Caco-2 (cell line): ENCODE data around the gene SLC12A8. TPM values are rescaled to one million over a fixed set of nuclear protein-coding genes. Genes with fewer than 3 reads are reported as not detected.
A peak's percentile ranks its signal among the peaks of the same experiment; 100 is the strongest.

Experiments used
- BruUV-seq: library from RNA; stranded (reverse); fragments of 400-500 nt; replicated peaks from 2 replicates; lab custom pipeline; 2021; lab: Mats Ljungman, UMichigan
- CTCF ChIA-PET: fragments of 300-600 bp; sonication (Branson Sonifier 250); formaldehyde crosslinking; loops from one replicate; lab custom pipeline; 2022; ENCODE audit warnings: antibody characterized with exemption; lab: Charles Lee
- POLR2A ChIA-PET: fragments of 300-600 bp; sonication (Branson Sonifier 250); formaldehyde crosslinking; loops from one replicate; lab custom pipeline; 2022; ENCODE audit warnings: antibody characterized with exemption; lab: Charles Lee
- DNase-seq, 2 experiments: peaks; one replicate each; pipeline versions ENCODE4 v3.0.0 to v3.0.0-alpha.2; 2020 to 2022
- H3K27me3 ChIP-seq: replicated peaks from 2 replicates; pipeline ENCODE4 v1.6.0; 2011; ENCODE audit warnings: low read length; ENCODE audit not compliant: control insufficient read depth, insufficient read depth
- H3K36me3 ChIP-seq: 2 replicates; pipeline ENCODE4 v1.5.1; 2011; ENCODE audit warnings: low read length; ENCODE audit not compliant: control insufficient read depth, insufficient read depth
- H3K4me1 ChIP-seq: fragments of 250-450 bp; sonication (Bioruptor Pico); 2 replicates; pipeline ENCODE4 v1.5.1; 2020; ENCODE audit warnings: mild to moderate bottlenecking
- H3K4me3 ChIP-seq: 2 replicates; pipeline ENCODE4 v1.5.1; 2011; ENCODE audit warnings: low read depth, mild to moderate bottlenecking, control low read depth, low read length
- H3K9me3 ChIP-seq: fragments of 250-450 bp; sonication (Bioruptor Pico); 2 replicates; pipeline ENCODE4 v1.5.1; 2020; ENCODE audit warnings: mild to moderate bottlenecking, moderate library complexity
- H3K27ac Mint-ChIP-seq: one replicate; pipeline ENCODE4 v1.8.0; 2022; ENCODE audit warnings: mixed read lengths; ENCODE audit not compliant: unreplicated experiment
- H3K27me3 Mint-ChIP-seq: one replicate; pipeline ENCODE4 v1.8.0; 2022; ENCODE audit warnings: mixed read lengths; ENCODE audit not compliant: insufficient read depth, unreplicated experiment
- H3K36me3 Mint-ChIP-seq: one replicate; pipeline ENCODE4 v1.8.0; 2022; ENCODE audit warnings: mild to moderate bottlenecking, mixed read lengths; ENCODE audit not compliant: insufficient read depth, unreplicated experiment
- H3K4me1 Mint-ChIP-seq: one replicate; pipeline ENCODE4 v1.8.0; 2022; ENCODE audit warnings: low read depth, mixed read lengths; ENCODE audit not compliant: unreplicated experiment
- H3K4me3 Mint-ChIP-seq: one replicate; pipeline ENCODE4 v1.8.0; 2022; ENCODE audit warnings: mild to moderate bottlenecking, moderate library complexity, mixed read lengths; ENCODE audit not compliant: unreplicated experiment
- H3K9me3 Mint-ChIP-seq: one replicate; pipeline ENCODE4 v1.8.0; 2022; ENCODE audit warnings: mixed read lengths; ENCODE audit not compliant: unreplicated experiment
- CTCF ChIP-seq, 2 experiments: fragments of 200-600 bp in 1 of 2; IDR thresholded peaks; 1 replicate in 1 of 2; 2 replicates in 1 of 2; pipeline versions ENCODE4 v1.5.1 to v1.8.0; 2011 to 2022; ENCODE audit warnings: antibody characterized with exemption in 1 of 2, control low read depth in 1 of 2, inconsistent platforms in 1 of 2, low read depth in 1 of 2, low read length in 1 of 2, mild to moderate bottlenecking in 1 of 2, moderate library complexity in 1 of 2; ENCODE audit not compliant: insufficient read depth in 1 of 2, severe bottlenecking in 1 of 2, unreplicated experiment in 1 of 2
- intact Hi-C: fragments of 100-400 bp; cut with micrococcal nuclease; formaldehyde crosslinking; loops from one replicate; pipeline ENCODE4 v1.10.0; 2022; ENCODE audit not compliant: unreplicated experiment
- microRNA-seq: library from miRNA; unstranded; fragments of <30 nt; microRNA quantifications from one replicate; pipeline ENCODE4 v1.2.0, GENCODE V29; 2022
- total RNA-seq: library from RNA; stranded (reverse); gene quantifications from 2 replicates; pipeline ENCODE4 v1.2.3, GENCODE V29; 2022

SLC12A8 gene
- total RNA-seq, 1 experiment from 2014 or later, result 23.3 TPM

DNA sequence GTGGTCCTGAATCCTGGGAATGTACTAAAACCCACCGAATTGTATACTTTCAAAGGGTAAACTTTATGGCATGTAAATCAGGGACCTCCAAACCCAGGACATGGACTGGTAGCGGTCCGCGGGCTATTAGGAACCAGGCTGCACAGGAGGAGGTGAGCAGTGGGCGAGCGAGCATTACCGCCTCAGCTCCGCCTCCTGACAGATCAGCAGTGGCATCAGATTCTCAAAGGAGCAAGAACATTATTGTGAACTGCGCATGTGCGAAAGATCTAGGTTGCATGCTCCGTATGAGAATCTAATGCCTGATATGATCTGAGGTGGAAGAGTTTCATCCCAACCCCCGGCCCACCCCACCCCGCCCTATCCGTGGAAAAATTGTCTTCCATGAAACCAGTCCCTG, 178.9 kb downstream of the SLC12A8 start:
- BruUV-seq, result no TSS peak
- Histone ChIP-seq H3K4me1 (no peaks in the 10 kb centered on the region), H3K27me3 (no peaks in the 10 kb centered on the region), H3K36me3 (no peaks in the 10 kb centered on the region), H3K4me3 (no peak overlapping the region), H3K9me3 (no peaks in the 10 kb centered on the region; the same call in 1 of the 2 replicates)
- DNase-seq, result no peak
- POLR2A ChIA-PET, result no interaction called here
- Mint-ChIP-seq H3K9me3 (peaks cover 11% of the 10 kb centered on the region), H3K4me1 (peaks cover 8% of the 10 kb centered on the region), H3K27ac (no peak overlapping the region), H3K27me3 (no peaks in the 10 kb centered on the region), H3K36me3 (peaks cover 42% of the 10 kb centered on the region), H3K4me3 (no peak overlapping the region)
- TF ChIP-seq CTCF (IDR thresholded peaks at IDR 0.05; ENCODE audit: insufficient read depth in 1 of 2, low read depth in 1 of 2, low read length in 1 of 2, severe bottlenecking in 1 of 2, unreplicated experiment in 1 of 2), result no peak
- CTCF ChIA-PET, result no interaction called here
- intact Hi-C loops, result no loop called here

GRCh38 chr3:125033135-125033534, 179.4 kb downstream of the SLC12A8 start:
- DNase-seq, result no peak
- Histone ChIP-seq H3K27me3 (no peaks in the 10 kb centered on the region), H3K4me3 (no peak overlapping the region), H3K4me1 (no peaks in the 10 kb centered on the region), H3K9me3 (no peaks in the 10 kb centered on the region; the same call in 1 of the 2 replicates), H3K36me3 (no peaks in the 10 kb centered on the region)
- ChIA-PET POLR2A (no interaction called here), CTCF (no interaction called here)
- peaks cover 11% of the 10 kb centered on the region for H3K9me3 Mint-ChIP-seq
- no TSS peak for BruUV-seq
- peaks cover 47% of the 10 kb centered on the region for H3K36me3 Mint-ChIP-seq
- no peak overlapping the region for H3K27ac Mint-ChIP-seq
- H3K27me3 Mint-ChIP-seq, result no peaks in the 10 kb centered on the region
- peaks cover 13% of the 10 kb centered on the region for H3K4me1 Mint-ChIP-seq
- no peak overlapping the region for H3K4me3 Mint-ChIP-seq
- intact Hi-C loops, result no loop called here
- TF ChIP-seq CTCF (IDR thresholded peaks at IDR 0.05; ENCODE audit: insufficient read depth in 1 of 2, low read depth in 1 of 2, low read length in 1 of 2, severe bottlenecking in 1 of 2, unreplicated experiment in 1 of 2), result no peak

DNA sequence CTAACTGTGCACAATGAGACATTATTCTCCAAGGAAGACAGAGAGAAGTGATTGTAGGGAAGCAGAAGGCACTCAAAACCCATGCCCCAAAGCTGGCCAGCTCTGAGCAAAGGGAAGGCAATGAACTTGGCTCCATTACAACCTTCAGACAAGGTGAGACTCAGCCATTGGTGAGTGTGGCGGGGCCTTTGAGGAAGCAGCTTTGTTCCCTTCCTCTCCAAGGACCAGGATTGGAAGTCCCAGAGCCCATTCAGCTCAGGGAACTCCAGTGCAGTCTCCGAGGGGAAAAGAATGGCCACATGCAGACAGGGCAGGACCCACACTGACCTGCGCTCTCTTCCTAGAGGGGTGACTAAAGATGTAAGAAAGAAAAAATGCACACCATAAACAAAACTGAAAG, 179.9 kb downstream of the SLC12A8 start:
- no peak for DNase-seq
- ChIA-PET POLR2A (no interaction called here), CTCF (no interaction called here)
- TF ChIP-seq CTCF (IDR thresholded peaks at IDR 0.05; ENCODE audit: insufficient read depth in 1 of 2, low read depth in 1 of 2, low read length in 1 of 2, severe bottlenecking in 1 of 2, unreplicated experiment in 1 of 2), result no peak
- Histone ChIP-seq H3K4me1 (no peaks in the 10 kb centered on the region), H3K36me3 (no peaks in the 10 kb centered on the region), H3K4me3 (no peak overlapping the region), H3K9me3 (no peaks in the 10 kb centered on the region; the same call in 1 of the 2 replicates), H3K27me3 (no peaks in the 10 kb centered on the region)
- Mint-ChIP-seq H3K27me3 (no peaks in the 10 kb centered on the region), H3K9me3 (peaks cover 11% of the 10 kb centered on the region), H3K27ac (peak overlapping the region; percentile 64), H3K4me3 (no peak overlapping the region), H3K4me1 (peaks cover 14% of the 10 kb centered on the region), H3K36me3 (peaks cover 51% of the 10 kb centered on the region)
- intact Hi-C loops, result no loop called here
- BruUV-seq, result no TSS peak

Small RNA genes within 50 kb of the gene (microRNA-seq; reads per million reads assigned to microRNA genes)
- gene MIR5092, result 3.0 reads per million, percentile 19 among the genes with 10 or more reads in this experiment

Other genes with a start within 250 kb of the SLC12A8 start
- 51.8 and 69.8 TPM in 2 replicates for gene HEG1, start 156.8 kb downstream of the SLC12A8 start, total RNA-seq
- gene ZNF148, start 162.6 kb upstream of the SLC12A8 start, total RNA-seq, result 29.4 and 33.3 TPM in 2 replicates